ENCODE results near the gene MPHOSPH8.

DNA sequence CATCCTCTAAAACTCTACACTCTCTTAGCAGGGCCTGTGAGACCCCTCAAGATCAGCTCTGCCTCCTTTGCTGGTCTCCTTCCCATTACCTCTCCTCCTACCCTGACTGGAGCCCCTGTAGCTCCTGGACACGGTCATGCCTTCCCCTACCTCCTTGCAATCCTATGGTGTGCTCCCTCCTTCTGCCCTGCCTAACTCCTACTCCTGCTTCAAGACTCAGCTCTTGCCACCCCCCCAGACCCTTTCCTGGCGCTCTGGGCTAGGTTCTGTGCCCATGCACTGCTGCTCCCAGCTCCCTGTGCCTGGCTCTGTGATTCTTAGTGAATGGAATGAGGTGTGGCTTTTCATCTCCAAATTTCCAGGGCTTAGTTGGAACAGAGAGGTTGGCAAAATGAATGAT is 44.1 kb upstream of the MPHOSPH8 start:
- TF ChIP-seq POLR2A (IDR thresholded peaks at IDR 0.05): no peak
- TF ChIP-seq, protein P1, sequence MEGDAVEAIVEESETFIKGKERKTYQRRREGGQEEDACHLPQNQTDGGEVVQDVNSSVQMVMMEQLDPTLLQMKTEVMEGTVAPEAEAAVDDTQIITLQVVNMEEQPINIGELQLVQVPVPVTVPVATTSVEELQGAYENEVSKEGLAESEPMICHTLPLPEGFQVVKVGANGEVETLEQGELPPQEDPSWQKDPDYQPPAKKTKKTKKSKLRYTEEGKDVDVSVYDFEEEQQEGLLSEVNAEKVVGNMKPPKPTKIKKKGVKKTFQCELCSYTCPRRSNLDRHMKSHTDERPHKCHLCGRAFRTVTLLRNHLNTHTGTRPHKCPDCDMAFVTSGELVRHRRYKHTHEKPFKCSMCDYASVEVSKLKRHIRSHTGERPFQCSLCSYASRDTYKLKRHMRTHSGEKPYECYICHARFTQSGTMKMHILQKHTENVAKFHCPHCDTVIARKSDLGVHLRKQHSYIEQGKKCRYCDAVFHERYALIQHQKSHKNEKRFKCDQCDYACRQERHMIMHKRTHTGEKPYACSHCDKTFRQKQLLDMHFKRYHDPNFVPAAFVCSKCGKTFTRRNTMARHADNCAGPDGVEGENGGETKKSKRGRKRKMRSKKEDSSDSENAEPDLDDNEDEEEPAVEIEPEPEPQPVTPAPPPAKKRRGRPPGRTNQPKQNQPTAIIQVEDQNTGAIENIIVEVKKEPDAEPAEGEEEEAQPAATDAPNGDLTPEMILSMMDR (IDR thresholded peaks at IDR 0.05 in 8 of 11, conservative IDR thresholded peaks at IDR 0.05 in 3 of 11): no peak

Data from spleen (tissue), 7 donors.